MCF 10A (cell line): ENCODE results near the gene RNU6-9. TPM values are rescaled to one million over a fixed set of nuclear protein-coding genes. Genes with fewer than 3 reads are reported as not detected.
A peak's percentile ranks its signal among the peaks of the same experiment; 100 is the strongest.

Experiments used
- BruUV-seq: library from RNA; stranded (reverse); fragments of 400-500 nt; replicated peaks from 2 replicates; lab custom pipeline; 2021; lab: Mats Ljungman, UMichigan
- CTCF ChIA-PET: fragments of 300-600 bp; sonication (Branson Sonifier 250); formaldehyde crosslinking; extraction: SDS; loops from one replicate; lab custom pipeline; 2021; ENCODE audit warnings: antibody characterized with exemption, inconsistent platforms; lab: Yijun Ruan, JAX
- POLR2A ChIA-PET: fragments of 300-600, 350-650 bp; sonication (Branson Sonifier 250); formaldehyde crosslinking; extraction: SDS; loops from one replicate; lab custom pipeline; 2020; ENCODE audit warnings: antibody characterized with exemption, inconsistent platforms; lab: Yijun Ruan, JAX
- DNase-seq: peaks from one replicate; pipeline ENCODE4 v3.0.0-alpha.2; 2018; ENCODE audit not compliant: unreplicated experiment
- H3K27ac Mint-ChIP-seq: one replicate; pipeline ENCODE4 v1.8.0; 2022; ENCODE audit warnings: mild to moderate bottlenecking, low read depth, mixed read lengths; ENCODE audit not compliant: unreplicated experiment
- H3K27me3 Mint-ChIP-seq: one replicate; pipeline ENCODE4 v1.8.0; 2022; ENCODE audit warnings: mixed read lengths; ENCODE audit not compliant: insufficient read depth, unreplicated experiment
- H3K36me3 Mint-ChIP-seq: one replicate; pipeline ENCODE4 v1.8.0; 2022; ENCODE audit warnings: mild to moderate bottlenecking, moderate library complexity, mixed read lengths; ENCODE audit not compliant: insufficient read depth, unreplicated experiment
- H3K4me1 Mint-ChIP-seq: one replicate; pipeline ENCODE4 v1.8.0; 2022; ENCODE audit warnings: mixed read lengths; ENCODE audit not compliant: insufficient read depth, unreplicated experiment
- H3K4me3 Mint-ChIP-seq: one replicate; pipeline ENCODE4 v1.8.0; 2022; ENCODE audit warnings: mild to moderate bottlenecking, moderate library complexity, mixed read lengths; ENCODE audit not compliant: unreplicated experiment
- H3K9me3 Mint-ChIP-seq: one replicate; pipeline ENCODE4 v1.8.0; 2022; ENCODE audit warnings: mixed read lengths; ENCODE audit not compliant: unreplicated experiment
- CTCF ChIP-seq: fragments of 200-600 bp; IDR thresholded peaks from one replicate; pipeline ENCODE4 v1.8.0; 2022; ENCODE audit warnings: antibody characterized with exemption, mild to moderate bottlenecking; ENCODE audit not compliant: unreplicated experiment
- intact Hi-C: fragments of 100-400 bp; cut with micrococcal nuclease; formaldehyde crosslinking; loops from 2 replicates; pipeline ENCODE4 v1.14.1; 2022
- total RNA-seq: library from RNA; stranded (reverse); gene quantifications from 2 replicates; pipeline ENCODE4 v1.2.3, GENCODE V29; 2022

Gene RNU6-9
- total RNA-seq, 1 experiment from 2014 or later: not detected

GRCh38 chr19:919199-920050 is 26.1 kb downstream of the RNU6-9 start:
- H3K9me3 Mint-ChIP-seq: no peaks in the 10 kb centered on the region
- no peak overlapping the region for H3K4me3 Mint-ChIP-seq
- H3K27me3 Mint-ChIP-seq: no peaks in the 10 kb centered on the region
- intact Hi-C loops: no loop called here
- ChIA-PET CTCF (interaction anchor here (0.5 to 1.3 kb wide), 2 partner anchors 63 to 65 kb away, joined by 3 to 4 read pairs; no protein-coding TSS in a partner anchor), POLR2A (no interaction called here)
- no peak overlapping the region for H3K27ac Mint-ChIP-seq
- DNase-seq: no peak
- no peak for TF ChIP-seq CTCF
- no peaks in the 10 kb centered on the region for H3K36me3 Mint-ChIP-seq
- no peaks in the 10 kb centered on the region for H3K4me1 Mint-ChIP-seq
- BruUV-seq: no TSS peak

- no peak overlapping the region for H3K27ac Mint-ChIP-seq
- DNase-seq: no peak
- no TSS peak for BruUV-seq
- CTCF ChIA-PET: interaction anchor here (0.5 to 1.3 kb wide), 3 partner anchors 64 to 149 kb away, joined by 3 read pairs; no protein-coding TSS in a partner anchor
- TF ChIP-seq CTCF: no peak
- no peaks in the 10 kb centered on the region for H3K9me3 Mint-ChIP-seq
- POLR2A ChIA-PET: interaction anchor here (5.0 kb wide), 1 partner anchor 64 kb away, joined by 28 read pairs; the partner anchor contains the start of gene WDR18
- intact Hi-C loops: no loop called here
- H3K36me3 Mint-ChIP-seq: no peaks in the 10 kb centered on the region
- no peaks in the 10 kb centered on the region for H3K4me1 Mint-ChIP-seq
- H3K4me3 Mint-ChIP-seq: no peak overlapping the region
- no peaks in the 10 kb centered on the region for H3K27me3 Mint-ChIP-seq
These were observed 27.0 kb downstream of the RNU6-9 start for GRCh38 chr19:920051-920864.

GRCh38 chr19:924553-925086 is 31.3 kb downstream of the RNU6-9 start:
- no peak for TF ChIP-seq CTCF
- no TSS peak for BruUV-seq
- Mint-ChIP-seq H3K27me3 (no peaks in the 10 kb centered on the region), H3K9me3 (no peaks in the 10 kb centered on the region), H3K4me1 (no peaks in the 10 kb centered on the region), H3K27ac (no peak overlapping the region), H3K36me3 (peaks cover under 1% of the 10 kb centered on the region), H3K4me3 (peak overlapping the region; percentile 73)
- no peak for DNase-seq
- POLR2A ChIA-PET: interaction anchor here (0.8 to 5.0 kb wide), 5 partner anchors 8 to 178 kb away, joined by 3 to 28 read pairs (median 3); partner anchors contain the start of gene WDR18
- CTCF ChIA-PET: interaction anchor here (0.8 to 4.2 kb wide), 2 partner anchors 59 to 67 kb away, joined by 5 to 83 read pairs; partner anchors contain the start of gene WDR18
- intact Hi-C loops: no loop called here
